K562 (cell line): ENCODE measurements around the gene SFXN5. TPM values are rescaled to one million over a fixed set of nuclear protein-coding genes. Genes with fewer than 3 reads are reported as not detected.

Experiments
- ATAC-seq: fragments of 200-7000 bp; cut with Tn5 transposase; 3 replicates; pipeline ENCODE4 v1.9.1; 2020; ENCODE audit warnings: moderate library complexity
- BruUV-seq: library from RNA; stranded (reverse); fragments of 400-500 nt; replicated peaks from 2 replicates; lab custom pipeline; 2021; lab: Mats Ljungman, UMichigan
- CTCF ChIA-PET: fragments of 300-600 bp; formaldehyde crosslinking; extraction: SDS; loops from one replicate; lab custom pipeline; 2021; ENCODE audit warnings: low intra/inter-chr PET ratio; lab: Yijun Ruan, JAX
- POLR2A ChIA-PET: fragments of 300-600, 350-650 bp; sonication (Branson Sonifier 250); formaldehyde crosslinking; extraction: SDS; loops from one replicate; lab custom pipeline; 2021; ENCODE audit warnings: antibody characterized with exemption, inconsistent platforms; lab: Yijun Ruan, JAX
- DNase-seq, 4 experiments: peaks; one replicate each; pipeline versions ENCODE4 v3.0.0 to v3.0.0-alpha.2; 2011 to 2018; ENCODE audit warnings: low spot score in 3 of 4, mixed read lengths in 3 of 4; ENCODE audit errors: extremely low read depth in 1 of 4
- FAIRE-seq: peaks from 2 replicates; lab custom pipeline; 2011; peaks lifted over from hg19 to GRCh38; lab: Jason Lieb, UNC
- H2AFZ ChIP-seq: 2 replicates; pipeline ENCODE4 v1.6.0; 2011; ENCODE audit warnings: low read depth, low read length, control low read depth, inconsistent platforms
- H3K27ac ChIP-seq: fragments of 200-600 bp; 3 replicates; pipeline ENCODE4 v1.8.0; 2011; ENCODE audit warnings: low read depth, mild to moderate bottlenecking, control low read depth, inconsistent platforms, low read length, moderate library complexity, mixed read lengths; ENCODE audit errors: extremely low read depth
- H3K27me3 ChIP-seq, 2 experiments: fragments of 300-600 bp in 1 of 2; 2 replicates in 1 of 2; 3 replicates in 1 of 2; pipeline versions ENCODE4 v1.6.0 to v1.8.0; 2011; ENCODE audit warnings: inconsistent platforms in 2 of 2, low read length in 2 of 2, mild to moderate bottlenecking in 1 of 2, mixed read lengths in 1 of 2, moderate library complexity in 1 of 2; ENCODE audit not compliant: control insufficient read depth in 2 of 2, insufficient read depth in 2 of 2
- H3K36me3 ChIP-seq: fragments of 300-600 bp; 3 replicates; pipeline ENCODE4 v1.8.0; 2011; ENCODE audit warnings: mild to moderate bottlenecking, low read length, inconsistent platforms; ENCODE audit not compliant: control insufficient read depth, insufficient read depth
- H3K4me1 ChIP-seq, 2 experiments: fragments of 200-600 bp in 1 of 2; replicated peaks in 1 of 2; 2 replicates in 1 of 2; 3 replicates in 1 of 2; pipeline versions ENCODE4 v1.5.1 to v1.8.0; 2011; ENCODE audit warnings: inconsistent platforms in 2 of 2, low read length in 2 of 2, mild to moderate bottlenecking in 1 of 2, mixed read lengths in 1 of 2, moderate library complexity in 1 of 2; ENCODE audit not compliant: control insufficient read depth in 2 of 2, insufficient read depth in 2 of 2
- H3K4me2 ChIP-seq: 2 replicates; pipeline ENCODE4 v1.6.1; 2011; ENCODE audit warnings: low read length, control low read depth, inconsistent platforms, mixed read lengths; ENCODE audit not compliant: insufficient read depth
- H3K4me3 ChIP-seq: fragments of 200-600 bp; sonication (generic), shearing (Covaris generic); 2 replicates; pipeline ENCODE4 v1.5.1; 2016; ENCODE audit warnings: control low read depth, inconsistent platforms
- H3K79me2 ChIP-seq: fragments of 200-600 bp; 3 replicates; pipeline ENCODE4 v1.8.0; 2011; ENCODE audit warnings: low read length, inconsistent platforms; ENCODE audit not compliant: control insufficient read depth, insufficient read depth
- H3K9ac ChIP-seq, 2 experiments: 2 replicates each; pipeline versions ENCODE4 v1.6.0 to v1.6.1; 2011; ENCODE audit warnings: low read depth in 2 of 2, low read length in 2 of 2, control low read depth in 1 of 2, inconsistent platforms in 1 of 2, mild to moderate bottlenecking in 1 of 2, mixed read lengths in 1 of 2; ENCODE audit not compliant: insufficient read depth in 1 of 2
- H3K9me1 ChIP-seq: one replicate; pipeline ENCODE4 v1.6.0; 2011; ENCODE audit warnings: inconsistent platforms, mild to moderate bottlenecking, low read length, moderate library complexity; ENCODE audit not compliant: control insufficient read depth, insufficient read depth
- H3K9me3 ChIP-seq: replicated peaks from 2 replicates; pipeline ENCODE4 v1.5.1; 2011; ENCODE audit warnings: low read depth, low read length, inconsistent platforms; ENCODE audit not compliant: control insufficient read depth, insufficient read depth
- H4K20me1 ChIP-seq: replicated peaks from 2 replicates; pipeline ENCODE4 v1.6.1; 2011; ENCODE audit warnings: low read length, inconsistent platforms, mixed read lengths; ENCODE audit not compliant: control insufficient read depth, insufficient read depth
- CHD7 ChIP-seq: fragments of 200-600 bp; sonication (generic); IDR thresholded peaks from one replicate; pipeline ENCODE4 v1.6.1; 2012; ENCODE audit warnings: mild to moderate bottlenecking, low read depth, low read length, inconsistent platforms
- EZH2 ChIP-seq: IDR thresholded peaks from 2 replicates; pipeline ENCODE4 v1.6.1; 2012; ENCODE audit warnings: low read depth, mild to moderate bottlenecking, inconsistent platforms, low read length, borderline replicate concordance
- WGBS: fragments of 100-300 bp; shearing (Covaris generic); methylation state at CpG from one replicate; pipeline ENCODE4 v1.1.6; 2016; ENCODE audit warnings: low coverage, mixed read lengths; ENCODE audit not compliant: insufficient coverage; ENCODE audit errors: missing lambda C conversion rate; 5-methylcytosine and 5-hydroxymethylcytosine counted together
- in situ Hi-C: fragments of 300-500 bp; cut with MboI; formaldehyde crosslinking; loops from 4 replicates; pipeline ENCODE4 v1.15.0; 2018; ENCODE audit warnings: inconsistent platforms, mixed read lengths
- intact Hi-C: fragments of 100-400 bp; cut with micrococcal nuclease; formaldehyde crosslinking; loops from 2 replicates; pipeline ENCODE4 v1.14.2; 2022
- polyA plus RNA-seq, 8 experiments: library from polyadenylated mRNA; depleted of rRNA in 4 of 8; stranded (reverse) in 5 of 8; unstranded in 3 of 8; fragments of >200 nt; fragmentation: Nextera tagmentation in 2 of 8; fragmentation: Illumina TruSeq in 1 of 8; extraction: Ambion mirVana in 2 of 8; extraction: Trizol in 1 of 8; gene quantifications; 2 replicates each; pipeline versions ENCODE4 v1.2.1 to v1.2.3, GENCODE V29; 2011 to 2014; ENCODE audit warnings: inconsistent platforms in 1 of 8, missing spikeins in 1 of 8
- total RNA-seq, 7 experiments: library from RNA; depleted of rRNA in 6 of 7; stranded (reverse); fragments of >200 nt in 6 of 7; fragmentation: Illumina TruSeq in 2 of 7; extraction: Trizol in 2 of 7; gene quantifications; 2 replicates each; pipeline versions ENCODE4 v1.2.1 to v1.2.3, GENCODE V29; 2011 to 2021; ENCODE audit warnings: low replicate concordance in 1 of 7

Gene SFXN5
- total and polyA plus RNA-seq, 9 of the 15 experiments (the other 6 are each of a cell fraction or from before 2014, with no cell fraction given), result 8.3 to 22.6 (median 16.0) TPM

GRCh38 chr2:73088703-73089102, 17.2 kb upstream of the SFXN5 start:
- no TSS peak for BruUV-seq
- in situ Hi-C loops, result no loop called here

More at GRCh38 chr2:73088703-73089102, 17.2 kb upstream of the SFXN5 start:
- H3K9me3 ChIP-seq, result no peaks in the 10 kb centered on the region
- H4K20me1 ChIP-seq, result peaks cover 41% of the 10 kb centered on the region; the same call in 1 of the 2 replicates
- intact Hi-C loops, result loop anchor here (5.0 kb wide), 2 partner anchors 89 to 174 kb away; no protein-coding TSS in a partner anchor
- no peaks in the 10 kb centered on the region for H3K79me2 ChIP-seq
- WGBS, result 76% methylated on average over 10 of the region's 14 CpGs
- POLR2A ChIA-PET, result interaction anchor here (1.0 kb wide), 1 partner anchor 21 kb away, joined by 3 read pairs; no protein-coding TSS in a partner anchor
- H3K9me1 ChIP-seq, result no peaks in the 10 kb centered on the region
- DNase-seq (no peak), FAIRE-seq (no peak), ATAC-seq (no peak)
- no peak for TF ChIP-seq CHD7
- TF ChIP-seq EZH2, result no peak
- no peak overlapping the region for H3K4me2 ChIP-seq
- no peaks in the 10 kb centered on the region for H3K27me3 ChIP-seq
- peaks cover 0 to 4% of the 10 kb centered on the region in 2 experiments; a peak in 3 of 5 replicates for H3K4me1 ChIP-seq
- CTCF ChIA-PET, result no interaction called here
- no peak overlapping the region for H2AFZ ChIP-seq
- H3K27ac ChIP-seq, result no peak overlapping the region
- H3K4me3 ChIP-seq, result no peak overlapping the region
- H3K36me3 ChIP-seq, result peaks cover 6% of the 10 kb centered on the region; the same call in 1 of the 3 replicates
- no peak overlapping the region for H3K9ac ChIP-seq
